Body of pancreas (tissue), 4 donors: Measurements from ENCODE around the gene SLC9A1. TPM values are rescaled to one million over a fixed set of nuclear protein-coding genes. Genes with fewer than 3 reads are reported as not detected.

Experiments used
- ATAC-seq: fragments of 150-250 bp; one replicate; pipeline ENCODE4 v1.9.1; 2016
- DNase-seq, 4 donors: peaks; one replicate each; pipeline ENCODE4 v3.0.0-alpha.2; 2019
- H3K27ac ChIP-seq, 4 donors: fragments of 200-600 bp; sonication (generic); 1 replicate in 3 of 4; 2 replicates in 1 of 4; pipeline versions ENCODE4 v1.5.1 to v1.6.1; 2016 to 2019; ENCODE audit warnings: mild to moderate bottlenecking in 1 of 4, mixed read lengths in 1 of 4, moderate library complexity in 1 of 4
- H3K27me3 ChIP-seq, 2 donors: fragments of 200-600 bp; sonication (generic); one replicate each; pipeline ENCODE4 v1.6.0; 2016; ENCODE audit warnings: mild to moderate bottlenecking in 1 of 2
- H3K36me3 ChIP-seq, 2 donors: fragments of 200-600 bp; sonication (generic); replicated peaks in 1 of 2; 2 replicates each; pipeline ENCODE4 v1.5.1; 2016; ENCODE audit warnings: low read depth in 2 of 2; ENCODE audit not compliant: insufficient read depth in 1 of 2
- H3K4me1 ChIP-seq: fragments of 200-600 bp; sonication (generic); one replicate; pipeline ENCODE4 v1.6.0; 2016
- H3K4me3 ChIP-seq, 2 donors: fragments of 200-600 bp; sonication (generic); 1 replicate in 1 of 2; 2 replicates in 1 of 2; pipeline ENCODE4 v1.5.1; 2016 to 2019
- H3K9me3 ChIP-seq, 3 donors: fragments of 200-600 bp; sonication (generic); 1 replicate in 2 of 3; 2 replicates in 1 of 3; pipeline ENCODE4 v1.5.1; 2016
- CTCF ChIP-seq, 7 experiments: fragments of 450-650 bp in 4 of 7; fragments of 200-600 bp in 3 of 7; sonication (generic) in 3 of 7; IDR thresholded peaks; one replicate each; pipeline ENCODE4 v1.5.1; 2016 to 2019; ENCODE audit warnings: antibody characterized with exemption in 7 of 7
- POLR2A ChIP-seq, 3 donors: fragments of 450-650 bp; IDR thresholded peaks; one replicate each; pipeline ENCODE4 v1.6.1; 2016; ENCODE audit warnings: antibody characterized with exemption in 3 of 3, mild to moderate bottlenecking in 2 of 3
- WGBS, 2 donors: methylation state at CpG; one replicate each; pipeline ENCODE4 v1.1.5; 2017; 5-methylcytosine and 5-hydroxymethylcytosine counted together
- intact Hi-C: fragments of 100-400 bp; cut with DNase I; formaldehyde crosslinking; loops from one replicate; pipeline ENCODE4 v1.15.1; 2023
- total RNA-seq, 2 donors: library from RNA; depleted of rRNA; stranded (reverse); fragments of >200 nt; gene quantifications; one replicate each; pipeline ENCODE4 v1.1.0, GENCODE V29; 2016

The SLC9A1 gene
- total RNA-seq, 2 donors from 2014 or later, result 6.9 to 7.8 TPM

GRCh38 chr1:27068922-27069321 is 86.0 kb downstream of the SLC9A1 start:
- Histone ChIP-seq H3K36me3 (no peaks in the 10 kb centered on the region), H3K9me3 (no peaks in the 10 kb centered on the region), H3K27me3 (no peaks in the 10 kb centered on the region), H3K4me3 (no peak overlapping the region), H3K27ac (no peak overlapping the region), H3K4me1 (peaks cover 10% of the 10 kb centered on the region)
- intact Hi-C loops, result no loop called here
- 85 to 88% methylated on average over 4 of the region's 4 CpGs for whole genome bisulfite sequencing, 2 donors
- no peak for DNase-seq
- no peak for ATAC-seq
- TF ChIP-seq POLR2A (IDR thresholded peaks at IDR 0.05), result no peak

GRCh38 chr1:27065999-27066630 is 88.8 kb downstream of the SLC9A1 start:
- 83 to 88% methylated on average over 5 of the region's 5 CpGs for WGBS, 2 donors
- peaks cover 10% of the 10 kb centered on the region for H3K4me1 ChIP-seq
- no peak for ATAC-seq
- no peak for DNase-seq
- no peak overlapping the region for H3K27ac ChIP-seq
- no peaks in the 10 kb centered on the region for H3K9me3 ChIP-seq
- TF ChIP-seq CTCF (IDR thresholded peaks at IDR 0.05) (no peak), POLR2A (IDR thresholded peaks at IDR 0.05) (no peak)
- no peak overlapping the region for H3K4me3 ChIP-seq
- no peaks in the 10 kb centered on the region for H3K27me3 ChIP-seq
- intact Hi-C loops, result no loop called here
- H3K36me3 ChIP-seq, result no peaks in the 10 kb centered on the region

GRCh38 chr1:27060891-27061290 is 94.0 kb downstream of the SLC9A1 start:
- H3K36me3 ChIP-seq, result no peaks in the 10 kb centered on the region
- TF ChIP-seq CTCF (IDR thresholded peaks at IDR 0.05) (no peak), POLR2A (IDR thresholded peaks at IDR 0.05) (no peak)
- no peaks in the 10 kb centered on the region for H3K9me3 ChIP-seq
- H3K27ac ChIP-seq, result no peak overlapping the region
- ATAC-seq (no peak), DNase-seq (no peak)
- H3K27me3 ChIP-seq, result no peaks in the 10 kb centered on the region
- H3K4me3 ChIP-seq, result no peak overlapping the region
- 77 to 81% methylated on average over 8 of the region's 8 CpGs for WGBS, 2 donors
- intact Hi-C loops, result no loop called here
- no peaks in the 10 kb centered on the region for H3K4me1 ChIP-seq

GRCh38 chr1:27058966-27059669 is 95.8 kb downstream of the SLC9A1 start:
- Histone ChIP-seq H3K4me1 (no peaks in the 10 kb centered on the region), H3K9me3 (no peaks in the 10 kb centered on the region), H3K4me3 (no peak overlapping the region), H3K27me3 (no peaks in the 10 kb centered on the region), H3K27ac (no peak overlapping the region), H3K36me3 (no peaks in the 10 kb centered on the region)
- no peak for DNase-seq
- 69 to 81% methylated on average over 12 of the region's 12 CpGs for WGBS, 2 donors
- TF ChIP-seq CTCF (IDR thresholded peaks at IDR 0.05), result no peak
- intact Hi-C loops, result no loop called here
- no peak for ATAC-seq

- ATAC-seq (no peak), DNase-seq (no peak)
- intact Hi-C loops, result no loop called here
- Histone ChIP-seq H3K9me3 (no peaks in the 10 kb centered on the region), H3K27ac (no peak overlapping the region), H3K27me3 (no peaks in the 10 kb centered on the region), H3K4me1 (no peaks in the 10 kb centered on the region), H3K4me3 (no peak overlapping the region), H3K36me3 (no peaks in the 10 kb centered on the region)
- WGBS, 2 donors, result 48 to 53% methylated on average over 13 of the region's 13 CpGs
- TF ChIP-seq CTCF (IDR thresholded peaks at IDR 0.05), result no peak
- TF ChIP-seq POLR2A (IDR thresholded peaks at IDR 0.05), result no peak
These were observed 96.9 kb downstream of the SLC9A1 start for GRCh38 chr1:27057801-27058625.
